DMS153 treated with DMSO at 0.1 percent for 48 hours (cell line): Measurements from ENCODE around the gene SOCS1.
"Not testable (repeated sequence)": the region's sequence is repeated elsewhere in the genome, so short reads cannot be mapped to it uniquely, and the experiment has no call there.

ENCODE experiments used
- DNase-seq: peaks from one replicate; lab custom pipeline; 2025; ENCODE audit not compliant: unreplicated experiment; lab: John Stamatoyannopoulos, UW

SOCS1 gene

DNA sequence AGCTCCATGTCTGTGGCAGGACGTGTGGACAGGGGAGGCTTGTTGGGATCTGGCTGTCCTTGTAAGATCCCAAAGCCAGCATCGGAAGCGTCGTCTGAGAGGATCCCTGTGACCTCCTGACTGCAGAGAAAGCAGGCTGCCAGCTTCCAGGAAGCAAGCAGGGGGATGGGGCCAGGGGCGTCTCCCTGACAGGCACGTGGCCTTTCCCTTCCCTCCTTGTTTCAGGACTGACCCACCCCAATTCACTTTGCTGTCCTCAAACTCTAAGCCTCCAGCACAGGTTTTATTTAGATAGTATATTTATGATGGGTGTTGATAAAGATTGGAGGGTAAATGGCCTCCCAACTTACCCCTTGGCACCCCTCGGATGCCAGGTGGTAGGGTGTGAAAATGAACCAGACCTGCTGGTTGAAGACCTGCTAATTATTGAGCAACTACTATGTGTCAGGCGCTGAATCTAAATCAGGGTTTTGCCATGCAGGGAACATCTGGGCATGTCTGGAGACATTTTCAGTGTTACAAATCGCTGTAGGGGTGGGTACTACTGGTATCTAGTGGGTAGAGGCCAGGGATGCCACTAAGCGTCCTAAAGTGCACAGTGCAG, 24.5 kb downstream of the SOCS1 start:
- no peak for DNase-seq

DNA sequence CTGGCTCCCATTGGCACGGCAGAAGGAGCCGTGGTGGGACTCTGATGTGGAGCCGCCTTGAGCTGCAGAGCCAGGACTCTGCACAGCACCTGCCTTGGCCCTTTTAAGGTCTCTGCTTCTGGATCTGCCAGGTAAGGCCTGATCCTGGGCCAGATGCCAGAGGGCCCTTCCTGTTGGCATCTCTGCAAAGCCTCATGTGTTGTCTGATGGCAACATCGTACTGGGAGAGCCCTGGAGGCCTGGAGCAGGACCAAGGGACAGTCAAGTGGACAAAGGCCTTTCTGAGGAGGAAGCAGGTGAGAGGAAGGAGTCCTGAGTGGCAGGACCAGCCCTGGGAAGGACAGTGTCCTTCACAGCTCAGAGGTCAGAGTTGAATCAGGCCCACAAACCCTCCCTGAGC, 26.1 kb downstream of the SOCS1 start:
- no peak for DNase-seq

DNA sequence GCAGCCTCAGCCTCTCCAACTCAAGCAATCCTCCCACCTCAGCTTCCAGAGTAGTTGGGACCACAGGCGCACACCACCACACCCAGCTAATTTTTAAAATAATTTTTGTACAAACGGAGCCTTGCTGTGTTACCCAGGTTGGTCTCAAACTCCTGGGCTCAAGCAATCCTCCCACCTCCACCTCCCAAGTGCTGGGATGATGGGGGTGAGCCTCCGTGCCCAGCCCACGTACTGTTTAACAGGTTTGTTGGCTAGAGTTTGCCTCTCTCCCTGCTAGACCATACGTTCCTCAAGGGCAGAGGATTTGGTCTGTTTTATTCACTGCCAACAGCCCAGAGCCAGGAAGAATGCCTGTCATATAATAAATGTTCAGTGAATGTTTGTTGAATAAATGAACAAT, 26.6 kb downstream of the SOCS1 start:
- DNase-seq: no peak

DNA sequence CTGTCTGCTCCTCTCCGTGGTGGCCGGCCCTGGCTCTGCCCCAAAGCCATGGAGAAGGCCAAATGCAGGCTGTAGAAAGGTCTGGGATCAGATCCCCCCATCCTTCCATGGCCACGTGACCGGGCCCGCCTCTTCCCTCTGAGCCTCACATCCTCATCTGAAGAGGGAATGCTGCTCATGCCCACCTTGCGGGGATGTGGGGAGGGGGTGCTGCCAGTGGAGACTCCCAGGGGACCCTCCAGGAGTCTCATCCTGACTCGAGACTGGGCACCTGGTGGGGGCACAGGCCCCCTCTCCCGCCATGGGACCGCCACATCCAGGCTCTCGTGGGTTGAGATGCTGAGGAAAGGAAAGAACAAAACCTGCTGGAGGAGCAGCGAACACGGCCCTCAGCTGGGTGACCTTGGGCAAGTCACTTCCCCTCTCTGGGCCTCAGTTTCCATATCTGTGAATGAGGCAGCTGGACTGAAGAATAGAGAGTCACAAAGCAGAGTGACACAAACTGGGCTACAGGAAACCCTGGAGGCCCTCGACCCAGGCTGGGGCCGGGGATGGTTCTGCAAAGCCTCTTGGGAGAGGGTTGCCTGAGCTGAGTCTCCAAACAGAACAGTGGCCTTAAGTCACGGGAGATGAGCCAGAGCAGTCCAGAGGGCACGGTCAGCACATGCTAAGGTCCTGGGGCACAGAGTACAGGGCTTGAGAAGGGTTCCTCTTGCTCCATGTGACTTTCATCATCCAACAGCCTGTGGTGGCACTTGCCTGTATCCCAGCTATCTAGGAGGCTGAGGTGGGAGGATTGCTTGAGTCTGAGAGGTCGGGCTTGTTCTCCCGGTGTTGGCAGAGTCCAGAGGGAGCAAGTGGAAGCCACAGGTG, 30.1 kb downstream of the SOCS1 start:
- DNase-seq: no peak

DNA sequence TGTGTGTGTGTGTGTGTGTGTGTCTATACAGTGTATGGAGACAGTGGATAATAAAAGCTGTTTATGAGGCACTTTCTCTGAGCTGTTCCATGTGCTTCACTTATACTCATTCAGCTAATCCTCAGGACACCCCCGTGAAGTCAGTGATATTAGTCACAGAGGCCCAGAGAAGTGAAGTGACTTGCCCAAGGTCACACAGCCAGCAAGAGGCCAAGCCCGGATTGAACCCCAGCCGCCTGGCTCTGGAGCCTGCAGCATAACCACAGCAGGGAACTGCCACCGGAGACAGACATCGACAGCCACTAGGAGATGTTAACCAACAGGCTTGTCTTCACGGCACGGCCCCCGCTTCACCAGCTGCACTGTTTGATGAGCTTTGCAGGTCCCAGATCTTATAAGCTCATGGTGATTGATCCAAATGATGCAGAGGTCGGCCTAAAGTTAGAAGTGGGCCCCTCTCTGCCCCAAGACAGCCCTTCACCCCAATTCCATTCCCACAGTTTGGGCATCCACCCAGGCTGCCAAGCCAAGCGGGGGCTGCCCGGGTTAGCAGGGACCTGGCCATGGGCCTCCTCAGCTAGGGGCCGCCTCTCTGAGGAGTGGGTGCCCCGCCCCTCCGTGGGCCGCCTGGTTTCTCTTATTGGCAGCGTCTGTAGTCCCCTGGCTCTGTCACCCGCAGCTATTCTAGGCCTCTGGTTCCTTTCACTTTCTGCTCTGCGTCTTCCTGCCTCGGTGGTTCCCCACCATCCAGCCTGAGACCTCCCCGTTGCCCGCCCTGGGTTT, 30.9 kb downstream of the SOCS1 start:
- DNase-seq: no peak

DNA sequence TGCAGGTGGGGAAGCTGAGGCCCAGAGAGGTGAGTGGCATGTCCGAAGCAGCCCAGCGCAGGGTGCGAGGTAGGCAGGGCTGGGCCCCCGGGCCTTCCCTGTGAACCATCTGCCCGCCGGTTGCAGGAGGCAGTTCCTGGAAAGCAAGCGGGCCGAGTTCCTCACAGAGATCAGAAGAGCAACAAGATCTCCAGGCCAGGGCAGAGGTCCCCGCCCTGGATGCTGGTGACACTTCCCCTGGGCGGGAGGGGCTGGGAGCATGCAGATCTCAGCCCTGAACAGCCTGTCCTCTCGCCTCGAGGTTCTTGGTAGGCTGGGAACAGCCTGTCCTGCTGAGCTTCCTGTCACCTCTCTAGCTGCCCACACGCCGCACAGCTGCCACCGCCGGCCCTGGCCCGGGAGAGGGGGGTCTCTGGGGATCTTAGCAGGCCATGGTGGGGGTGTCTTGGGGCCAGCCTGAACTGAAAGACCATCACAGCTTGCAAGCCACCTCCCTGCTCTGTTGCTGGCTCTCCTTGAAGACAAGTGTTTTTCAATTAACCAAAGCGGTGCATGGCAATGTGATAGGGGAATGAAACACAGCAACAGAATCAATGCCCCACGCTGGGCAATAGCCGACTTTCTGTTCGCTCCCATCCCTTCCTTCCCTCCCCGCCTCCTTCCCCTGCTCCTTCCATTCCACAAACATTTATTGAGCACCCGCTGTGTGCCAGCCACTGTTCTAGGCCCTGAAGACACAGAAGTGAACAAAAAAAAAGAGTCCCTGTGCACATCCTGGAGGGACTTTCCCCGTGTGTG, 31.7 kb downstream of the SOCS1 start:
- no peak for DNase-seq

DNA sequence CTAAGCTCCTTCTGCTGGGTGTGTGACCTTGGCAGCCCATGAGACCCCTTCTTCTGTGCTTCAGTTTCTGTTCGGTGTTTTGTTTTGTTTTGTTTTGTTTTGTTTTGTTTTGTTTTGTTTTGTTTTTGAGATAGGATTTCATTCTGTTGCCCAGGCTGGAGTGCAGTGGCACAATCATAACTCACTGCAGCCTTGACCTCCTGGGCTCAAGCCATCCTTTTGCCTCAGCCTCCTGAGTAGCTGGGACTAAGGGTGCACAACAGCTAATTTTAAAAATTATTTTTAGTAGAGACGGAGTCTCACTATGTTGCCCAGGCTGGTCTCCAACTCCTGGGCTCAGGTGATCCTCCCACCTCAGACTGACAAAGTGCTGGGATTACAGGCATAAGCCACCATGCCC, 35.5 kb downstream of the SOCS1 start:
- DNase-seq: not testable (repeated sequence)

DNA sequence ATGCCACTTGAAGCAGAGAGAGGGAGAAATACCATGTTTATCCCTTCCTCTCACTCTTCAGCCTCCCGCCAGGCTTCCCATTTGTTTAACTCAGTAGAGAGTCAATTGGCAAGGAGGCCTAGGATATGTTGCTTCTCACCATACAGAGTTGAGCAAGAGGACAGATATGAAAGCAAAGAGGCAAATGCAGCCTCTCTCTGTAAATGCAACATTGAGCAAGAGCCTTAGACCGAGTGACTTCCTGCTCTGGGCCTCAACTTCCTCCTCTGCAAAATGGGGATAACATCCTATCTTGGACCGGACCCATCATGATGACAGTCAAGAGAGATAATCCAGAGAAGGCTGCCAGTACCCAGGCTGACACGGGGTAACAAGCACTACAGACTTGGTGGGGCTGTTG, 36.8 kb downstream of the SOCS1 start:
- no peak for DNase-seq

DNA sequence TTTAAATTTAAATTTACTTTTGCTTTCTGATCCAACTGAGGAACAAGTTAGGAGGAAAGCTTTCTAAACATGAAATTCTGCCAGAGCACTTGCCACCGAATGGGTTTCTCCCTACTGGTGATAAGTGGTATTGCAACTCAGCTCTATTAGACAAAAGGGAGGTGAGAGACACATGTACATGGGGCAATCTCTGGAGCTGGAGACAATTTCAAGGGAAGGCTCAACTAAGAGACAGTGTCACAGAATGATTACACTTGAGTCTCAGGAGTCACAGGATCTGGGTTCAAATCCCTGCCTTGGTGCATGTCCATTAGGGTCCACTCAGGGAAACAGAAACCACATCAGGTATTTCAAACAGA, 37.4 kb downstream of the SOCS1 start:
- DNase-seq: no peak

DNA sequence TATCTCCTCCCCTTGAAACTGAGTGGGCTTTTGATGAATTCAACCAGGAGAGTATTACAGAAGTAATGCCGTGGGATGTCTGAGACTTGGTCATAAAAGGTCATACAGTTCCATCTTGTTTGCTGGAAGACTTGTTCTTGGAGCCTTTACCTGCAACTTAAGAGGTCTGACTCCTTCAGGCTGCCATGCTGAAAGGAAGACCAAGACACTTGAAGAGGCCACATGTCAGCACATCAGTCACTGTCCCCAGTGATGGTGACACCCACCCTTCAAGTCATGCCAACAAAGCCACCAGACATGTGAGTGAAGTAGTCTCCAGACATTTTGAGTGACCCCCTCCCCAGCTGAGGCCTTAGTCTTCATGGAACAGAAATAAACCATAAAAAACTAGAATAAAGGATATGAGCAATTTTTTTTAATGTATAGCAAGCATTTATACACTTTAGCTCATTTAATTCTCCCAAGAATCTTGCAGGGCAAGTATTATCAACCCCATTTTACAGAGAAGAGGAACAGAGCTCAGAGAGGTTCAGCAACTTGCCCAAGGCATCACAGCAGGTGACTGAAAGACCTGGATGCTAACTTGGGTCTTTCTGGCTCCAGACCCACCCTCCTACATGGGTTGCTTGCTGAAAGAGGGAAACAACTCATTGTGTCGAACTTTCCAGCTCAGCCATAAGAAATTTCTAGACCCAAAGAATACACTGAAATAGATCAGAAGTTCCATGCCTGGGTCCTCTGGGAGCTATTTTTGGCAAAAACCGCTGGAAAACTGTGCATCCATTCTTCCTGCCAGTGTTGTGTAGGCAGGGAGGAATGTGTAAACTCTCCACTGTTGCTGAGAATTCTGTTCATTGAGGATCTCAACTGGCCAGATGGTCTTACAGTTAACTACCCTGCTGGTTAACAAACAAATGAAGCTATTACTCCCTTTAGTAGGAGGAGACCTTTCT, 38.1 kb downstream of the SOCS1 start:
- DNase-seq: no peak

DNA sequence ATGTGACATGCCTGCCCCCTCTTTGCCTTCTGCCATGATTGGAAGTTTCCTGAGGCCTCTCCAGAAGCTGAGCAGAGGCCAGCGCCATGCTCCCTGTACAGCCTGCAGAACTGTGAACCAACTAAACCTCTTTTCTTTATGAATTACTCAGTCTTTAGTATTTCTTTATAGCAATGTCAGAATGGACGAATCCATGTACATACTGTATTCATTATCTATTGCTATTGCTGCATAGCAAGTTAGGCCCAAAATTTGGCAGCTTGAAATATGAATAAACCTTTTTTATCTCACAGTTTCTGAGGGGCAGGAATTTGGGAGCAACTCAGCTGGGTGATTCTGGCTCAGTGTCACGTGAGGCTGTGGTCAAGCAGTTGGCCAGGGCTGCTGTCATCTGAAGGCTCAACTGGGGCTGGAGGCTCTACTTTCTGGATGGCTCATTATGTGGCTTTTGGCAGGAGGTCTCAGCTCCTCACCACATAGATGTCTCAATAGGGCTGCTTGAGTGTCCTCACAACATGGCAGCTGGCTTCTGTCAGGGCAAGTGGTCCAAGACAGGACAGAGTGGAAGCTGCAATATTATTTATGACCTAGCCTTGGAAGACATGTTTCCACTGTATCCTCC, 40.0 kb downstream of the SOCS1 start:
- DNase-seq: no peak

DNA sequence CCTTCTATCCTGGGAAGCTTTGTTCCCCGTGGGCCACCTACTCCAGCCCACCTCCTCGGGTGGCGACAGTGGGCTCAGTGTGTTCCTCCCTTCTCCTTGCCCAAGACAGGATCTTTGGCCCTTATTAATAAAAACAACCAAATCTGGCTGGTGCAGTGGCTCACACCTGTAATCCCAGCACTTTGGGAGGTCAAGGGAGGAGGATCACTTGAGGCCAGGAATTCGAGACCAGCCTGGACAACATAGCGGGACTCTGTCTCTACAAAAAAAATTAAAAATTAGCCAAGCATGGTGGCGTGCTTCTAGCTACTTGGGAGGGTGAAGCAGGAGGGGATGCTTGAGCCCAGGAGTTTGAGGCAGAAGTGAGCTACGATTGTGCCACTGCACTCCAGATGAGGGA, 42.2 kb downstream of the SOCS1 start:
- DNase-seq: no peak

DNA sequence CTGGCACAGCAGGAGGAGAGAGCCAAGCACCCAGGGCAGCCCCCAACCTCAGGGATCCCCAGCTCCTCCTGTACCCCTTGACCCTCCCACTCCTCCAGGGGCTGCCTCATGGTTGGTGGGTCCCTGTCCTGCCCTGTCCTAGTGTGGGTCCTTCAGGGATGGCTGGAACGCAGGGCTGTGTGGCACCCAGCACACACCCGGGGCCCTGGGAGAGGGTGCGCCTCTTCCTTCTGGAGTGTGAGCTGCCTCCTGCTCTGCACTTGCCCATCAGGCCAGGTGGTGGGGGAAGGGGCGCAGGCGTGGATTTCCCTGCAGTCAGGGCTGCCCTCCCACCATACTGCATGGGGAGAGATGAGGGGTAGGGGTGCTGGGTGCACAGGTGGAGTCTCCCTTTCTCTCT, 42.6 kb downstream of the SOCS1 start:
- no peak for DNase-seq

DNA sequence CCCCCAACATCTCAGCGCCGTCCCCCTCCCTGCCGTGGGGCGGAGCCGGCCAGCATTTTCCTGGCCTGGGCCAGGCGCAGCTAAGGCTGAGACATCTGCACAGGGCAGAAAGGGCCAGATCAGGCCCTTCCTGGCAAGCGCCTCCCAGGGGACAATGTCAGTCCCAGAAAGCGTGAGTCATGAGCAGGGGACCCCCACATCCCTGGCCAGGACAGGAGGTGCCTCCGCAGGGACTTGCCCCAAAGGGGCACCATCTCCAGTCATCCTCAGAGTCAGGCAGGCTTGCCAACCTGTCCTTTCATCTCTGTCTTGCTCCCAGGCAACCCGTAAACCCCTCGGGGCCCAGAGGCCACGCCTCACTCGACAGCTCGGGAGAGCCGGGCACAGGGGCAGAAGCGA, 43.2 kb downstream of the SOCS1 start:
- DNase-seq: no peak

DNA sequence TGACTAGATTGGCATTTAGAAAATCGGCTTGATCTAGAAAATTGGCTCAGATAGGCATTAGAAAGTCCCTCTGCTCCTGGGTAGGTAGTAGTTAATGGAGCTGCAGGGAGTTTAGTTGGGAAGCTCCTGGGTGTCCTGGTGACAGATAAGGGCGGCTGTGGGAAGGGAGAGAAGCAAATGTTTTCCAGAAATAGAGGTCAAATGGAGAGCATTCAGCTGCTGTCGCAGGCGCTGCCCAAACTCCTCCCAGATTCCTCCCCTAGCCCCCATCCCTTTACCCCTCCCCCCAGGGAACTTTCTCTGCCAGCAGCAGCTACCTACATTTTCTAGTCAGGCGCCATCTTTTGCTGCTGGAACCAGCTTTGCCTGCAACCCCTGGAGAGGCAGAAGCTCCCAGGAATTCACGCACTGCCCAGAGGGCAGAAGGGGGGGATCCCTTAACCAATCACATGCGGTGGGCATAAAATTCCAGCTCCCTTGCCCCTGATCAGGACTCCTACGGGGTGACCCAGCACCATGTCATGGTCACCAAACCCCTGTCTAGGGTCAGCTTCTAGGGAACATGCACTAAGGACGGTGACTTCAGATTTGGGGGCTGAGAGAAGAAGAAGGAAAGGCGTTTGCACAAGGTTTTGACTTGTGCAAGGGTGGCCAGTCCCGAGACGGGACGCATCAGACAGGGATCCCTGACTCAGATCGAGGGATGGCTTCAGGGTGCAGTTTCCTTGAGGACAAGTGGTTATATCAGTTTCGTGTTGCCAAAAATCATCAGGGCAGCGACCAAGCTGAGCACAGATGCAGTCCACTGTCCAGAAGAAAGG, 43.8 kb downstream of the SOCS1 start:
- DNase-seq: no peak

DNA sequence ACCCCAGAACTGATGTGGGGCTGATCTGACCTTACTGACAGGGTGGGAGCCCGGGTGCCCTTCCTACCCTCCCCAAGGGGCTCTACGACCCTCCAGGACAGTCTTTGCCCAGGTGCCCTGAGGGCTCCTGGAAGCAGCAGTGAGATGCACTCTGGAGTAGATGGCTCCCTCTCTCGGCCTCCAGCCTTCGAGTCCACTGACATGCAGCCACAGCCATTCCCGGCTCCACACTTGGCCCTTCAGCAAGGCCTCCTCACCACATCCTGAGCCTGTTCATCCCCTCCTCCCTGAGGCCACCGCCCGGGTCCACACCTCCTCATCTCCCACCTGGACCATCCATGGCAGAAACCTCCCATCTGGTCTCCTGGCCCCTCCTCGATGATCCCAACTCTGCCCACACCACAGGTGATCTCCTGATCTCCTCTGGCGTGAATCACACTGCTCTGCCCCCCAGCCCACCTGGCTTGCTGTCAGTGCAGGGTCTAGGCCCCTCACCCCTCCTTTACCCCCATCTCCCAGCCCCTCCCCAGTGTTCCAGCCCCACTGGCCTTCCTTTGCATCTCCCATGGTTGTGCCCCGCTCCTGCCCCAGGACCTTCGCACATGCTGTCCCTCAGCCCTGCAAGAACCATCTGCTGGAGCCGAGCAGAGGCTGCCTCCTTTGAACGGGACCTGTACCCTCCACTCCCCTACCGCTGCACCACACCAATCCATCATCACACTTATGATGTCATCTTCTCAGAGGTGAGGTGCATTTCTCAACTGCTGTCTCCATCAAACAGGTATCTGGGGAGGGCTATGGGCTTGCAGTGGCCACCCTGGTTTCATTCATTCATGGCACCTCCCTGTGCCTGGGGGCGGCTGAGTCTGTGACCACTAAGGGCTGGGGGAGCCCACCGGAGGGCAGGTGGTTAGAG, 44.7 kb downstream of the SOCS1 start:
- no peak for DNase-seq

DNA sequence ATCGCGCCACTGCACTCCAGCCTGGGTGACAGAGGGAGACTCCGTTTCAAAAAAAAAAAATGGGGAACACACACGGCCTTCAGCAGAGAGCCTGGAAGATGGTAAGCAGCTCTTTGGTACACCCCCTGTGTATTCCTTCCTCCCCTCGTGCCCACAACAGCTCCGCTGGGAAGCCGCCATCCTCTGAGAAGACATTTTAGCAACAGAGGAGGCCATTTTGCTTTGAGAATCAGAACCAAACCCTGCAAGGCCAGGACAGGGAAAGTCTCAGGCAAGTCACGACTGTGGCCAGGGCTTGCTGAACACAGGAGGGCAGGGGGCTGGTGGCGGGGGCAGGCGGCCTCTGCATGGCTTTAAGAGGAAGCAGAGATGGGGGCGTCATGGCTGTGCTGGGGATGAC, 45.7 kb downstream of the SOCS1 start:
- no peak for DNase-seq
